ENCODE results near the gene ZBED1. TPM values are rescaled to one million over a fixed set of nuclear protein-coding genes. Genes with fewer than 3 reads are reported as not detected.

ZBED1 gene
- total RNA-seq, 2 donors from 2014 or later = 33.3 to 44.6 TPM

GRCh38 chrX:2492531-2493218, 8.1 kb downstream of the ZBED1 start:
- intact Hi-C loops (cut with DNase I) = no loop called here
- H3K27ac ChIP-seq = no peak overlapping the region
- H3K9ac ChIP-seq (ENCODE audit: low read depth in 2 of 2, low read length in 2 of 2) = no peak overlapping the region
- no peak overlapping the region for H3K4me3 ChIP-seq
- peaks cover 12% of the 10 kb centered on the region for H3K36me3 ChIP-seq
- no peaks in the 10 kb centered on the region for H3K27me3 ChIP-seq
- no peaks in the 10 kb centered on the region for H3K9me3 ChIP-seq
- peaks cover 5% of the 10 kb centered on the region for H3K4me1 ChIP-seq
- DNase-seq = no peak
- no peak for TF ChIP-seq CTCF (IDR thresholded peaks at IDR 0.05)

GRCh38 chrX:2490634-2491033, 10.1 kb downstream of the ZBED1 start:
- Histone ChIP-seq H3K9me3 (no peaks in the 10 kb centered on the region), H3K4me1 (no peaks in the 10 kb centered on the region), H3K27me3 (no peaks in the 10 kb centered on the region), H3K9ac (ENCODE audit: low read depth in 2 of 2, low read length in 2 of 2) (no peak overlapping the region), H3K27ac (no peak overlapping the region), H3K4me3 (no peak overlapping the region), H3K36me3 (peaks cover 11% of the 10 kb centered on the region)
- intact Hi-C loops (cut with DNase I) = no loop called here
- no peak for TF ChIP-seq CTCF (IDR thresholded peaks at IDR 0.05)
- DNase-seq = no peak

GRCh38 chrX:2489446-2490445, 11.0 kb downstream of the ZBED1 start:
- H3K27ac ChIP-seq = no peak overlapping the region
- TF ChIP-seq CTCF (IDR thresholded peaks at IDR 0.05) = no peak
- H3K4me1 ChIP-seq = no peaks in the 10 kb centered on the region
- H3K36me3 ChIP-seq = peaks cover 6% of the 10 kb centered on the region
- H3K4me3 ChIP-seq = no peak overlapping the region
- no peak overlapping the region for H3K9ac ChIP-seq (ENCODE audit: low read depth in 2 of 2, low read length in 2 of 2)
- DNase-seq = no peak
- no peaks in the 10 kb centered on the region for H3K9me3 ChIP-seq
- H3K27me3 ChIP-seq = no peaks in the 10 kb centered on the region
- intact Hi-C loops (cut with DNase I) = no loop called here

- no peak overlapping the region for H3K4me3 ChIP-seq
- no peak overlapping the region for H3K27ac ChIP-seq
- H3K36me3 ChIP-seq = peaks cover 6% of the 10 kb centered on the region
- H3K9me3 ChIP-seq = no peaks in the 10 kb centered on the region
- no peaks in the 10 kb centered on the region for H3K4me1 ChIP-seq
- intact Hi-C loops (cut with DNase I) = no loop called here
- H3K27me3 ChIP-seq = no peaks in the 10 kb centered on the region
- H3K9ac ChIP-seq (ENCODE audit: low read depth in 2 of 2, low read length in 2 of 2) = no peak overlapping the region
- TF ChIP-seq CTCF (IDR thresholded peaks at IDR 0.05) = no peak
- DNase-seq = no peak
Observed at GRCh38 chrX:2488621-2489285, 12.0 kb downstream of the ZBED1 start.

- intact Hi-C loops (cut with DNase I) = no loop called here
- H3K4me1 ChIP-seq = no peaks in the 10 kb centered on the region
- H3K27me3 ChIP-seq = no peaks in the 10 kb centered on the region
- no peaks in the 10 kb centered on the region for H3K9me3 ChIP-seq
- H3K9ac ChIP-seq (ENCODE audit: low read depth in 2 of 2, low read length in 2 of 2) = no peak overlapping the region
- no peak overlapping the region for H3K4me3 ChIP-seq
- peaks cover 6% of the 10 kb centered on the region for H3K36me3 ChIP-seq
- no peak overlapping the region for H3K27ac ChIP-seq
- no peak for DNase-seq
- no peak for TF ChIP-seq CTCF (IDR thresholded peaks at IDR 0.05)
Observed at GRCh38 chrX:2487366-2487765, 13.4 kb downstream of the ZBED1 start.

Data from colonic mucosa (tissue), 4 donors.